Neural cell (in vitro differentiated cells): ENCODE measurements around the gene CEMP1.

Experiments
- CTCF ChIP-seq: fragments of 450-650 bp; IDR thresholded peaks from 2 replicates; pipeline ENCODE4 v1.5.1; 2014; ENCODE audit warnings: antibody characterized with exemption, mild to moderate bottlenecking, moderate library complexity; ENCODE audit not compliant: poor library complexity, severe bottlenecking
- EP300 ChIP-seq: fragments of 450-650 bp; conservative IDR thresholded peaks from 2 replicates; pipeline ENCODE4 v1.6.1; 2014; ENCODE audit warnings: antibody characterized with exemption, mild to moderate bottlenecking, moderate library complexity; ENCODE audit not compliant: poor library complexity, severe bottlenecking
- POLR2AphosphoS5 ChIP-seq: IDR thresholded peaks from 2 replicates; pipeline ENCODE4 v1.6.1; 2012

- peak; percentile 98 for TF ChIP-seq CTCF
- peak; percentile 20 for TF ChIP-seq POLR2AphosphoS5
- no peak for TF ChIP-seq EP300
Measured at GRCh38 chr16:2500918-2501750, 30.1 kb downstream of the CEMP1 start.
